ENCODE data around the gene PAIP2.
"Not testable (repeated sequence)": the region's sequence is repeated elsewhere in the genome, so short reads cannot be mapped to it uniquely, and the experiment has no call there.

Gene PAIP2

DNA sequence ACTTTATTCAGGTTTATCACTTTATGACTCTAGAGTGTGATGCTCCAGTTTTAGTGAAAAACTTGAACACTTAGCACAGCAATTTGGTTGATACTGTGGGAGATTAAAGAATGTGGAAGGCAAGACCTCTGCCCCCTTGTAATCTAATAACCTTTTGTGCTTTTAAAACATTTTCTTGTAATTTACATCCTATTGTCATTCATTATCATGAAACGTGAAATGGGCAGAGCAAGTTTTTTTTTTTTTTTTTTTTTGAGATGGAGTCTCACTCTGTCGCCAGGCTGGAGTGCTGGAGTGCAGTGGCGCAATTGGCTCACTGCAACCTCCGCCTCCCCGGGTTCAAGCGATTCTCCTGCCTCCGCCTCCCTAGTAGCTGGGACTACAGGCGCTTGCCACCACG is 1.8 kb downstream of the PAIP2 start:
- H3K36me3 ChIP-seq (ENCODE audit: low read depth), result peaks cover 26% of the 10 kb centered on the region
- H3K27me3 ChIP-seq (ENCODE audit: insufficient read depth, poor library complexity, severe bottlenecking), result no peaks in the 10 kb centered on the region
- peak overlapping the region; percentile 82 for H3K4me3 ChIP-seq (ENCODE audit: severe bottlenecking)
- no peaks in the 10 kb centered on the region for H3K9me3 ChIP-seq (ENCODE audit: severe bottlenecking)
- DNase-seq (ENCODE audit: low spot score), result no peak
- no peak for TF ChIP-seq CTCF (IDR thresholded peaks at IDR 0.05; ENCODE audit: poor library complexity, severe bottlenecking)
- H3K27ac ChIP-seq (ENCODE audit: poor library complexity, severe bottlenecking), result no peak overlapping the region
- peaks cover 3% of the 10 kb centered on the region for H3K4me1 ChIP-seq (ENCODE audit: insufficient read depth, poor library complexity, severe bottlenecking)
- ATAC-seq (ENCODE audit: low read depth), result no peak

DNA sequence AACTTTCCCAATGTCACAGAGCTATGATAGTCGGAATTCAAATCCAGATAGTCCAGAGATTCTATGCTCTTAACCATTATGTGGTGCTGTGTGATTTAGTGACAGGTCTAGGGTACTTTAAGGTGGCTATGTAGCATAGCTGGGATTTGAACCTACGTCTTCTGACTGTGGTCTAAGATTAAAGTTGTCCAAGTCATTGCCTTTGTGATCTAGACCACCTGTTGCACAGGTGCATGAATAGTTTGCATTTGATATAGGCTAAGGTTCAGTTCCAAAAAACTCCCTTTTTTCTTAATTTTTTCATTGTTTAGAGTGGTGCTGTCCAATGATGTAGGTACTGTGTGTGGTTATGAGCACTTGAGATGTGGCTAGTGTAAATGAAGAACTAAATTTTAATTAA is 2.5 kb downstream of the PAIP2 start:
- Histone ChIP-seq H3K27me3 (ENCODE audit: insufficient read depth, poor library complexity, severe bottlenecking) (no peaks in the 10 kb centered on the region), H3K9me3 (ENCODE audit: severe bottlenecking) (no peaks in the 10 kb centered on the region), H3K27ac (ENCODE audit: poor library complexity, severe bottlenecking) (no peak overlapping the region), H3K4me3 (ENCODE audit: severe bottlenecking) (no peak overlapping the region), H3K36me3 (ENCODE audit: low read depth) (peaks cover 32% of the 10 kb centered on the region), H3K4me1 (ENCODE audit: insufficient read depth, poor library complexity, severe bottlenecking) (peaks cover 3% of the 10 kb centered on the region)
- no peak for TF ChIP-seq CTCF (IDR thresholded peaks at IDR 0.05; ENCODE audit: poor library complexity, severe bottlenecking)
- DNase-seq (ENCODE audit: low spot score) (no peak), ATAC-seq (ENCODE audit: low read depth) (no peak)

GRCh38 chr5:139345442-139345841 is 3.8 kb downstream of the PAIP2 start:
- H3K36me3 ChIP-seq (ENCODE audit: low read depth), result peaks cover 37% of the 10 kb centered on the region
- H3K27me3 ChIP-seq (ENCODE audit: insufficient read depth, poor library complexity, severe bottlenecking); ATAC-seq (ENCODE audit: low read depth); H3K4me1 ChIP-seq (ENCODE audit: insufficient read depth, poor library complexity, severe bottlenecking); H3K27ac ChIP-seq (ENCODE audit: poor library complexity, severe bottlenecking); H3K4me3 ChIP-seq (ENCODE audit: severe bottlenecking); DNase-seq (ENCODE audit: low spot score); H3K9me3 ChIP-seq (ENCODE audit: severe bottlenecking): not testable (repeated sequence)

DNA sequence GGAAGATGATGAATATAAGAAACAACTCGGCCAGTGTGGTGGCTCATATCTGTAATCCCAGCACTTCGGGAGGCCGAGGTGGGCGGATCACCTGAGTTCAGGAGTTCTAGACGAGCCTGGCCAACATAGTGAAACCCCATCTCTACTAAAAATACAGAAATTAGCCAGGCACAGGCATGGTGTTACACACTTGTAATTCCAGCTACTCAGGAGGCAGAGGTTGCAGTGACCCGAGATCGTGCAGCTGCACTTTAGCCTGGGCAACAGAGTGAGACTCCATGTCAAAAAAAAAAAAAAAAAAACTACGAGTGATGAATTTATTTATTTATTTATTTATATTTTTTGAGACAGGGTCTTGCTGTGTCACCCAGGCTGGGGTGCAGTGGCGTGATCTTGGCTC is 6.2 kb downstream of the PAIP2 start:
- not testable (repeated sequence) for H3K4me1 ChIP-seq (ENCODE audit: insufficient read depth, poor library complexity, severe bottlenecking); H3K9me3 ChIP-seq (ENCODE audit: severe bottlenecking); DNase-seq (ENCODE audit: low spot score); ATAC-seq (ENCODE audit: low read depth); H3K4me3 ChIP-seq (ENCODE audit: severe bottlenecking); H3K27me3 ChIP-seq (ENCODE audit: insufficient read depth, poor library complexity, severe bottlenecking); H3K27ac ChIP-seq (ENCODE audit: poor library complexity, severe bottlenecking)
- H3K36me3 ChIP-seq (ENCODE audit: low read depth), result peaks cover 48% of the 10 kb centered on the region

DNA sequence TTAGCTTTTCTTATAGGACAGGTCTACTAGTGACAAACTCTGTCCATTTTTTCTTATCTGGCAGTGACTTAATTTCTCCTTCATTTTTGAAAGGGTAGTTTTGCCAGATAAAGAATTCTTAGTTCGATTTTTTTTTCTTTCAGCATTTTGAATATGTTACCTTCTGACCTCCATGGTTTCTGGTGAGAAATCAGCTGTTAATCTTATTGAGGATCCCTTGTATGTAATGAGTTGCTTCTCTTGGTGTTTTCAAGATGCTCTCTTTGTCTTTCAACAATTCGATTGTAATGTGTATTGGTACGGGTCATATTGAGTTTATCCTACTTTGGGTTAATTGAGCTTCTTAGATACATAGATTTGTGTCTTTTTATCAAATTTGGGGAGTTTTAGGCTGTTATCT is 12.5 kb downstream of the PAIP2 start:
- no peaks in the 10 kb centered on the region for H3K27me3 ChIP-seq (ENCODE audit: insufficient read depth, poor library complexity, severe bottlenecking)
- TF ChIP-seq CTCF (IDR thresholded peaks at IDR 0.05; ENCODE audit: poor library complexity, severe bottlenecking), result no peak
- H3K9me3 ChIP-seq (ENCODE audit: severe bottlenecking), result no peaks in the 10 kb centered on the region
- ATAC-seq (ENCODE audit: low read depth) (no peak), DNase-seq (ENCODE audit: low spot score) (no peak)
- H3K4me1 ChIP-seq (ENCODE audit: insufficient read depth, poor library complexity, severe bottlenecking), result no peaks in the 10 kb centered on the region
- H3K36me3 ChIP-seq (ENCODE audit: low read depth), result peaks cover 47% of the 10 kb centered on the region
- H3K4me3 ChIP-seq (ENCODE audit: severe bottlenecking), result no peak overlapping the region
- no peak overlapping the region for H3K27ac ChIP-seq (ENCODE audit: poor library complexity, severe bottlenecking)

DNA sequence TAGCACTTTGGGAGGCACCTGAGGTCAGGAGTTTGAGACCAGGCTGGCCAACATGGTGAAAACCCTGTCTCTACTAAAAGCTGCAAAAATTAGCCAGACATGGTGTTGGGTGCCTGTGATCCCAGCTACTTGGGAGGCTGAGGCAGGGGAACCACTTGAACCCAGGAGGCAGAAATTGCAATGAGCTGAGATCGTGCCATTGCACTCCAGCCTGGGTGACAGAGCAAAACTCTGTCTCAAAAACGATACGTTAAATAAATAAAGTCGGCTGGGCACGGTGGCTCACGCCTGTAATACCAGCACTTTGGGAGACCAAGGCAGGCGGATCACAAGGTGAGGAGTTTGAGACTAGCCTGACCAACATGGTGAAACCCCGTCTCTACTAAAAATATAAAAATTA is 14.2 kb downstream of the PAIP2 start:
- ATAC-seq (ENCODE audit: low read depth); H3K4me3 ChIP-seq (ENCODE audit: severe bottlenecking); H3K4me1 ChIP-seq (ENCODE audit: insufficient read depth, poor library complexity, severe bottlenecking); H3K27me3 ChIP-seq (ENCODE audit: insufficient read depth, poor library complexity, severe bottlenecking); H3K27ac ChIP-seq (ENCODE audit: poor library complexity, severe bottlenecking); H3K9me3 ChIP-seq (ENCODE audit: severe bottlenecking); DNase-seq (ENCODE audit: low spot score): not testable (repeated sequence)
- H3K36me3 ChIP-seq (ENCODE audit: low read depth), result peaks cover 46% of the 10 kb centered on the region

All from RWPE2 (cell line).